ENCODE results near the gene TMEM214.
A peak's percentile ranks its signal among the peaks of the same experiment; 100 is the strongest.

GRCh38 chr2:27042159-27042661 lies 9.4 kb downstream of the TMEM214 start:
- TF ChIP-seq CTCF (IDR thresholded peaks at IDR 0.05) (no peak), POLR2AphosphoS5 (IDR thresholded peaks at IDR 0.05) (peak in 1 of 2 donors; percentile 8), EP300 (IDR thresholded peaks at IDR 0.05) (no peak), POLR2A (IDR thresholded peaks at IDR 0.05; ENCODE audit: low read depth) (no peak)

Measured in esophagus muscularis mucosa (tissue), 4 donors.